HG02763 (cell line): ENCODE results near the gene SIK1.

Source experiments
- ATAC-seq: cut with Tn5 transposase; IDR thresholded peaks from one replicate; pipeline ENCODE4 v1.9.1; 2021; ENCODE audit warnings: mild to moderate bottlenecking, moderate library complexity; ENCODE audit not compliant: unreplicated experiment

Gene SIK1

DNA sequence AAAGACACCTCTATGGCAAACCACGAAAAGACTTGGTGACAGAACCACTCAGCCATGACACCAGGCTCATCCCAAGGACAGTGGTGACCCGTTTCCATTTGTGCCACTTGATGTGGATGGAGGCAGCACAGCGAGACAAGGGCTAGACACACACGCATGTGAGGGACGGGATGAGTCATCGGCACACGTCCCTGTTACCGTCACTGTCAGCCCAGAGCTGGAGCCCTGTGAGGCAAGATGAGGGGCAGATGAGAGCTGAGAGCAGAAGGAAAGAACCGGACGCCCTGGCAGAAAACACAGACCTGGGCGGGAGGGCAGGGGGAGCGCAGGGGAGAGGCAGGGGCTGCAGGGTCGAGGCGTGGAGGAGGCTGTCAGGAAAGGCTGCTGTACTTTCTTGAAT is 57.8 kb downstream of the SIK1 start:
- ATAC-seq = no peak

DNA sequence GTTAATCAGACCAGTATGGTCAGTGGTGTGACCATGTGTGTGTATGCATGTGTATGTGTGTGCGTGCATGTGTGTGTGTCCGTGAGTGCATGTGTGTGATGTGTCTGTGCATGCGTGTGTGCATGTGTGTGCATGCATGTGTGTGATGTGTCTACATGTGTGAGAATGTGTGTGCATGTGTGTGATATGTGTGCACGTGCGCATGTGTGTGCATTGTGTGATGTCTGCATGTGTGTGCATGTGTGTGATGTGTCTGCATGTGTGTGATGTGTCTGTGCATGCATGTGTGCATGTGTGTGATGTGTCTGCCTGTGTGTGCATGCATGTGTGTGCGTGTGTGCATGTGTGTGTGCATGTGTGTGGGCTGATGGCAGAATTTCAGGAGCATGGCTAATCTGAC is 58.2 kb downstream of the SIK1 start:
- no peak for ATAC-seq

DNA sequence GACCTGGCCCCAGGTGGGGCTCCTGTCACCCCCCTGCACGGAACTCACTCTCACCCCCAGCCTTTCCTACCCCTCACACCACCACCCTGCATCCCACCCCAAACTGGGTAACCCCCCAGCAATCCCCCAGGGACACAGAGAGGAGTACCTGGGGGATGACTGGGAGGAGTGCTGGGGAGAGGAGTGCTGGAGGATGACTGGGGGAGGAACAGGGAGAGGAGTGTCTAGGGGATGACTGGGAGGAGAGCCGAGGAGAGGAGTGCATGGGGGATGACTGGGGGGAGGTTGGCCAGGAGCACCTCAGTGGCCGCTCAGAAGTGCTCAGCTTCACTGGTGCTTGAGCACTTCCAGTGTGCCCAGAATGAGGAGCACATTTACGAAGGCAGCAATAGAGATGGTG is 59.1 kb downstream of the SIK1 start:
- no peak for ATAC-seq

DNA sequence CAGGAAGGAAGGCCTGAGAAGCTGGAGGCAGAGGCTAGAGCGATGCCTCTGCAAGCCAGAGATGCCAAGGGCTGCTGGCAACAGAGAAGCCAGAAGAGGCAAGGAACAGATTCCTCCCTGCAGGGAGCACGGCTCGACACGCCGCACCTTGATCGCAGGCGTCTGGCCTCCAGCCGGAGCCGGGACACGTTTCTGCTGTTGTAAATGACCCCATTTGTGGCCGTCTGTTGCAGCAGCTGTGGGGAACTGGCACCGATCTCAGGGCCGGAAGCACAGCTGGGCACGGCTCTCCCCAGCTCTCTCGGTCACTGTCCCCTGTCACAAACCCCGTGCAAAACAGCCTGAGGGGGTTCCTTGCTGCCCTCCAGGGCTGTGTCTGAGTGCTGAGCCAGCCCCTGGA is 59.6 kb downstream of the SIK1 start:
- no peak for ATAC-seq

DNA sequence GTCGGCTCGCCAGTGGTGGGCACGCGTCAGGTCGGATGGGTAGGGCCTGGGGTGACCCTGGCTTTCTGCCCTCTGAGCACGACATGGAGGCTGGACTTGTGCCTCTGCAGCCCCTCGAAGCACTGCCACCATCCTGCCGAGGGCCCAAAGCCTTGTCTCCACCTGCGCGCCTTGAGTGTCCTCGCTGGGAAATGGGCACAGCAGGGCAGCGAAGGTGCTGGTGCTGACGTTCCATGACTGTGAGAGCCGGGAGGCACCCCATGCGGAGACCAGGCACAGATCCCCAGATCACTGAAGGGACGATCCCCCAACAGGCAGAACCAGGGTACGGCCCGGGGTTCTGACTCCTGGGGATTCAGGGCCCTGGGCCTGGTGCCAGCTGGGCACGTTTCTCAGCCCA is 60.3 kb downstream of the SIK1 start:
- no peak for ATAC-seq

DNA sequence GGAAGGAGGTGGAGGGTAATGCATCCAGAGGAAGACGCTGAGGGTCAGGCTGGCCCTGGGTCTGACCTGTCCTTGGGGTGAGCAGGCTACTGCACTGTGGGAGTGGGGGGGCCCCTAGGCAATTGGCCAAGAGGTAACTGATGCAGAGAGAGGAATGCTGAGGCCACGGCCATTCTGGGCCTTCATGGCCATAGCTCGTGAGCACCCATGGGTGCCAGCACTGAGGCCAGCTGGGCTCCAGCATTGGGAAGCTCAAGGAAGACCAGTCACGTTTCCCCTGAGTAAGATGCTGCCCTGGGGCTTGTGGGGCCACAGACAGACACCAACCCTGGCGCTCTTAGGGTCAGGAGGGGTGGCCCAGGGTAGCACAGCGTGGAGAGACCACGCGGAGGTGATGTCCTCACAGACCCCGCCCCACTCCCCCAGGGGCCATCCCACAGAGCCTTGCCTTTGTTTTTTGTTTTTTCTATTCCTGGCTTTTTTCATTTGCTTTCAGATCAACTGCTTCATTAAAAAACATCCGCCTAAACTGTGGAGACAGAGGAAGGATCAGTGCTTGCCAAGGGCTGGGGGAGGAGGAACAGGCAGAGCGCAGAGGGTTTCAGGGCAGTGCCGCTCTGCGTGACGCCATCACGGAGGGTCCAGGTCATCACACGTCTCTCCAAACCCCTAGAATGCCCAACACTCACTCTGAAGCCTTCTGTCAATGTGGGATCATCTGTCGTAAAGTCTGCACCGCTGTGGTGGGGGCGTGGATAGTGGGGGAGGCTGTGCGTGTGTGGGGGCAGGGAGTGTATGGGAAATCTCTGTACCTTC is 61.1 kb downstream of the SIK1 start:
- no peak for ATAC-seq

DNA sequence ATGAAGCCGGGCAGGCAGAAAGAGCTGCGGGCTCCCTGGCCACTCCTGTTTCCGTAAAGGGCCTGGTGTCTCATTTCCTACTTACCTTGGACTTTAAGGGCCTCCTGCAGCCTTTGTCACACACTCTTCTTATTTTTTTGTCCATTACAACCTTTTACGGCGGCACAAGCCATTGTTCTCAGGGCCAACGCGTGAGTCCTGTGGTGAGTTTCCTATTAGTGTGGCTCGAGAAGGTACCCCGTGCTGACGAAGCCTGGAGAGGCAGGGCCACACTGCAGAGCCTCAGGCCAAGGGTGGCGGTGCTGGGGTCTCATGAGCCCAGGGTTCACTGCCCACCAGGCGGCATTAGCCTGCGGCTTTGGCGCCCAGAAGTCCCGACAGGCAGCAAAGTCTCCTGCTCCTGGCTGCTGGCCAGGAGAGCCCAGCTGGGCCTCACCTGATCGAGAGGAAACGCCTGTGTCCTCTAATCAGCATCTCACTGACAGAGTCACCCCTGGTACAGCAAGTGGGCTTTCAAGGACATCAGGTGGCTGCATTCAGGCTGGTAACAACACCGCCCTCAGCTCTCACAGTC is 62.0 kb downstream of the SIK1 start:
- ATAC-seq = no peak
